HG03108 (cell line): Measurements from ENCODE around the gene GABRB1.

Source experiments
- ATAC-seq: cut with Tn5 transposase; IDR thresholded peaks from one replicate; pipeline ENCODE4 v1.9.1; 2021; ENCODE audit warnings: moderate library complexity; ENCODE audit not compliant: unreplicated experiment

Gene GABRB1

DNA sequence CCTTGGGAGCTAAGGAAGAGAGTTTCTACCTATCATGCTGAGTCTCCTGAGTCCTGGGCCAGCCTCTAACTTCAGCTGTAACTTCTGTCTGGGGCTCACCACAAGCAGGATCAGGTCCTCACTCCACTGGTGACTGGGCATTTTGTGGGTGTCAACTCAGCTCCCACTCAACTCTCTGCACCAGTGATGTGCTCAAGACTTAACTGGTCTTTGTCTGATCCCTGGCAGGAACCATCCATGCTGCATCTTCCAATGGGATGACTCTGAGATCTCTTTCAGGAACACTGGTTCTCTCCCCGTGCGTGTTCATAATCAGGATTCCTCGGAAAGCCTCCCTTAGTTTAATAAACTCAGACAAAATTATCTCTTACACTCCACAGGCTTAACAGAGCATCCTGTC, 349.8 kb downstream of the GABRB1 start:
- no peak for ATAC-seq

DNA sequence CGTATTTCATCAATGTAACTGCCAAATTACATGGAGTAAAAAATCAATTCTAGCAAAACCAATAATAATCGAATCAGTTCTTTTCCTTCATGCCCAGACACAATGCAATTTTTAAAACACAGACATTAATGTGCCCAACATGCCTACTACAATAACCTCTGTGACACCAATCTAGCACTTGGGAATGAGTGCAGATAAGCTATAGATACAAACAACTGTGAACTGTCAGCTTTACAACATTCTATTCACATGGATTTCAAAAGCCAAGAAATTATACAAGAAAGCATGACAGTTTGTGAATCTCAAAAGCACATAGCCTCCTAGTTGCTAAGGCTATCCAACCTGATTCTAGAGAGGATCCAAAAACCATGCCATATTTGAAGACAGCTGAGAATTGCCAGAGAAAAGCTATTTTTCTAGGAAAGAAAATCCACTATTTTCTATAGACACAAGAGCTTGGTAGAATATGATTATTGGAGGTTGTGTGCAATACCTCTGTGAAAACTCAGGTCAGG, 351.5 kb downstream of the GABRB1 start:
- no peak for ATAC-seq

DNA sequence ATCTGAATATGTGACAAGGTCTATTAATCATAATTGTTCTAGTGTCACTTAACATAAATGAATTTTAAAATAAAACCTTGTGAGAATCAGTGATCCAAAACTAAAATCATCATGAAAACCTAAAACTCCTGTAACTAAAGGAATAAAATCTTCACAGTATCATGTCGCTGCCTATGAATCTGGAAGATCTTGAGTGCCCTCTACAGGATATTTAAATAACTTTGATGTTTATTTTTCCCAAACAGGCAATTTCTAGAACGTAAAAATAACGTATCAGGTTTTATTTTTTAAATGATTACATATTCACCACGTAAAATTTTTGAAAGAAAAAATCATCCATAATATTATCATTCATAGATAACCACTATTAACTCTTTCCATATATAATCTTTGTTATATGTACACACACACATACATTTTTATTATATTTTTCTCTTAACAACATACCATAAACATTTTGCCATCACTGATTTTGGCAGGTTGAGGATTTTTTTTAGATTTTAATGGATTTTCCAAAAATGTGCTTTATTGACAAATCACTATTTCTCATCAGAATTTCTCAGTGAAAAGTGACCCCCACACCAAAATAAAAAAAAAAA, 352.6 kb downstream of the GABRB1 start:
- ATAC-seq = no peak

DNA sequence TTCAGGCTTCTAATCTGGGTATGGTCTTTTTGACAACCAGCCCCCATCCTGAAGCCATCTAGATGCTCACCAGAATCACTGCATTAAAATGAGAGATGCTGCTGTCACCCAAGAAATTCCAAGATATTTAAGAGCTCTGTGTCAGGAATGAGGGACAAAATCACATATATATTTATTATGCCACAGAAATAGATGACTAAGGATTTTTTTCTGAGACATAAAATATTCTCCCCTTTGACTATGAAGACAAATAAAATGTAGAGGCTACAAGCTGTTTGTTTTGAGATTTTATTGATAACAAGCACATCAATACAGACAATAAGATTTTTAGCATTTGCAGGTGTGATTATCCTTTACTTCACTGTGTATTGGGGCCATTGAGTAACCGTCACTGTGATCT, 354.8 kb downstream of the GABRB1 start:
- ATAC-seq = no peak

DNA sequence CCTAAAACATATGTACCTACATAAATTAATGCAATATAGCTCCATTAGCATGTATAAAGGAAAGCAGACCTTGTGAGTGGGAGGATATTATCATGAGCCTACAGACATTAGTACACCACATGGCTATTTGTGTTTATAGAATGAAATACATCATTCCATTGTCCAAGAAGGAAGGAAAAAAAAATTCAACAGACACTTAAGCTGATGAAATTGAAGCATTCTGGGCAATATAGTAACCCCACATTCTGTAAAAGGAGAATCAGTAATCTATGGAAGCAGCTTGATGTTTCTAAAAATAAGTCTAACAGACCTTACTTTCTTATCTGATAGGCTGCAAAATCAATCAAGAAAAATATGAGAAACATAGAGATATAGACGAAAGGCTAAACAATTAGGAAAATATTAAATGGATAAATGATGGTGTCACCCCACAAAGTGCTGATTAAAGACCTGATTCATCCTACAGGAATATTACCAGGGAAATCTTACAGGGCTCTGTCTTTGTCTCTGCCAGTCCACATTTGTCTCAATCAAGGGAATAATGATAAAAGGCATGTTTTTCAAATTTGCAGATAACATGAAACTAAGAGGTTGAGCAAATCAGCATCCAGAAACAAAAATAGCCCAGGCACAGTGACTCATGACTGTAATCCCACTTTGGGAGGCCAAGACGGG, 355.3 kb downstream of the GABRB1 start:
- no peak for ATAC-seq

DNA sequence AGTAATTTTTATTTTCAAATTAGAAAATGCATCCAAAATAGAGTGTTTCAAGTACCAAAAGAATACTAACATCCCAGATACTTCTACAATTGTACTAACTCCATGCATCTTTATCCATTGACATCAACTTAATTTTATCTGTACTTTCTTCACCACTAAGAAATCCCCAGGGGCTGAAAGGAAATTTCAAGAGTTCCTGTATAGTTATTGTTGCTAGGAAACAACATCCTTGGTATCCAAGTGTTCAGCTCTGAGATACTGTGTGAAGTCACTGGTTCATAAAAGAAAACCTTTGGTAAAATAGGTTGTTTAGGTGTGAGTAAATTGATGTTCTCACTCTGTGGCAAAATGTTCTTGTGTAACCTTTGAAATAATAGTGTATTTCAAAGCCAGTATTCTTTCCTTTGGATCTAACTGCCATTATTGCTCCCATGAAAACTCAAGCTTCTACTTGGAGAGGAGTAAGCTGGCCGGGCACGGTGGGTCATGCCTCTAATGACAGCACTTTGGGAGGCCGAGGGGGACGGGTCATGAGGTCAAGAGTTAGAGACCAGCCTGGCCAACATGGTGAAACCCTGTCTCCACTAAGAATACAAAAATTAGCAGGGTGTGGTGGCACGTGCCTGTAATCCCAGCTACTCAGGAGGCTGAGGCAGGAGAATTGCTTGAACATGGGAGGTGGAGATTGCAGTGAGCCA, 359.2 kb downstream of the GABRB1 start:
- ATAC-seq = no peak

DNA sequence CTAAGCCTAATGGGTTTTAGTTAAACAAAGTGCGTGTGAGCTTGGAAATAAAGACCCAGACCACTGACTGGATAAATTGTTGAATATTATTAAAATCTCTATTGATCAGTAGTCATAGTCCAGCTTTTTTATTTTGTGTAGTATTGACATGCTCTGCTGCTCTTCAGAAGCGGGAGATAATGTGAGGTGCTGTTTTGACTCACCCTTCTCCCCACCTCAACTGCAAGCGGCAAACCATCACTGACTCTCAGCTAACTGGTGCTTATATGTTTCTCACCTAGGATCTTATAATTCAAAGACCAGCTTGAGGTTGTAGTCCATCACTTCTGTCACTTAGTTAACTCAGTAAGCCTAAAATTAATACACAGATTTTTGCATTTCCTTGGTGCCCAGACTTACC, 359.9 kb downstream of the GABRB1 start:
- ATAC-seq = peak; percentile 51

DNA sequence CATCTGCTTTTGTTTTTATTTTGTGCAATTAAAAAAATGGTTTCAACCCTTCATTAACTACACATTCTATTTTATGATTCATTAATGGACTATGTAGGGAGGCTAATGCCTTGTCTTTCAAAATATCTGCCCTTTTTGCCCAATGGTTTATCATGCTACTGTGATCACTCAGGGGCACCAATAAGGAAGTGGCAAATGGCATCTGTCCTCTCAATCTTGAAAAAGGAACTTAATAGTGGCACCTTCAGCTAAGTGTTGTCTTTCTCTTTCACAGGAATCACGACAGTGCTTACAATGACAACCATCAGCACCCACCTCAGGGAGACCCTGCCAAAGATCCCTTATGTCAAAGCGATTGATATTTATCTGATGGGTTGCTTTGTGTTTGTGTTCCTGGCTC, 375.0 kb downstream of the GABRB1 start:
- no peak for ATAC-seq

DNA sequence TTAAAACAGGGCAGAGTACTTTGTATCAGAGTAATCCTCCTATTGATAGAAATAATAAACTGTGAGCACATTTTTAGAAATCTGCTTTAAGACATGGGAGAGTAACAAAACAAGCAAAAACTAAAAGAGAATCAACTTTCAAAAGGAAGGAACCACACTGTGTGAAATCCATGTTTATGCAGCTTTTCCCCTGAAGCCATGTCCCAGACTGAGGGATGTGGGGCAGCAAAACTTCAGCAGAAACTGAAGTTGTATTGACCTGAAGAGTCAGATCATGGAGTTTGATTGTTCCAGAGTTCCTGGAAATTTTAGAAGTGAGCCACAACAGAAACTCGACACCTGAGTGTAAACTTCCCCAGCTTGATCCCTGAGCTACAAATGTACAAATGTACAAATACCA, 378.9 kb downstream of the GABRB1 start:
- no peak for ATAC-seq

DNA sequence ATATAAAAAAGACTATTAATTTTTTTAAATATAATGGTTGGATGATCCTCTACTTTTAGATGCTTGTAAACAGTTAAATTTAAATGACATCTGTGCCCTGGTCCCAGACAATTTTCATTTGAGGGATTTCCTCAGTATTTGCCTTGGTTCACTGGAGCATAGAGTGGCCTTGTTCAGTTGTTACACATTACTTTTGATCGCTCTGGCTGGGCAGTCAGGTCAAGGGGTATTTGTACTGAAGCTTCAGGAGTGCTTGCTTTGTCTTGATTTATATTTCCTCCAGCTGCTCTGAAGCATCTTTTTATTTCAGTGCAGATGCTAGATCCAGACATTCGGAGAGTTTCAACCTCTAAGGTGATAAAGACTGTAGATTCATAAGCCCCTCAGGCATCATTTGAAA, 382.2 kb downstream of the GABRB1 start:
- ATAC-seq = peak; percentile 65

DNA sequence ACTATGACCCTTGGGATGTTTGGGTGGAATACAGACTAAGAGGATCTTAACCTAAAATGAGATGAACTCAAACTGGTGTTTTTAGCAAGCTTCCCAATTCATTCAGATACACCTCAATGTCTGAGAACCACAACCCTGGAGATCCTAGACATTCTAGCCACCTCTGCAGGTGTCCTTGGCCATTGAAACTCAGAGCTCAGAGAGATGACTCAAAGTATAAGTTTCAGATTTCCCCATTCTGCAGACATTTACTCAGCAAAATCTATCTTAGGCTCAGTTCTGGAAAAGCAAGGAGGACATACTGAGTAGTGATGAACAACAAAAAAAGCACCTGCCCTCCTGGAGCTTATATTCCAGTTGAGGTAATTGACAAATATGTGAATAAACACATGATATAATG, 384.4 kb downstream of the GABRB1 start:
- ATAC-seq = no peak

DNA sequence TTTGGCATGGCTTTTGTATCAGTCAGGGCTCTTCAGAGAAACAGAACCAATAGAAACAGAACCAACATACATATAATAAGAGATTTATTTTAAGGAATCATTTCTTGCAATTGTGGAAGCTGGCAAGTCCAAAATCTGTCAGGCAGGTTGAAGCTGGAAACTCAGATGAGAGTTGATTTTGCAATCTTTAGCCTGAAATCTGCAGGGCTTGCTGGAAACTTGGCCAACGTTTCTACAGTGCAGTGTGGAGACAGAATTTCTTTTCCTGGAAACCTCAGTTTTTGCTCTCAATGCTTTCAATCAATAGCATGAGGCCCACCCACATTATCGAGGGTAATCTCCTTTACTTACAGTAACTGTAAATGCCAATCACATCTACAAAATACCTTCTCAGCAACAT, 386.8 kb downstream of the GABRB1 start:
- ATAC-seq = no peak

DNA sequence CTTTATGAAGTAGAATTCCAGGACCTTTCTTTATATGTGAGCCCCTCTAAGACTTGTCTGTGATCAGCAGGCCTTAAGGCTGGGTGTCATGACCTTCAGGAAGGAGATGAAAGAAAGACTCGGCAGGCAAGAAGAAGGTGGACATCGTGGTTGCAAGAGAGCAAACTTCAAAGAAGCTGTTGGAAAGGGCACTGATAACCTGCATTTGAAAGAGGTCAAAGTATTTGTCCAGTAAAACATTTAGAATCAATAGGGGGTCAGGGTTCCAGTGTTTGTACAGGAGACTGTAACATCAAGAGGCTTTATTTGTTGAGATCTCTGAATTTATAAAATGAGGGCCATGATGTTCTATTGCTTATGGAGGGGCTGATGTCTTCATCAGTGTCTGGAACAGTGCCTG, 387.9 kb downstream of the GABRB1 start:
- ATAC-seq = no peak

DNA sequence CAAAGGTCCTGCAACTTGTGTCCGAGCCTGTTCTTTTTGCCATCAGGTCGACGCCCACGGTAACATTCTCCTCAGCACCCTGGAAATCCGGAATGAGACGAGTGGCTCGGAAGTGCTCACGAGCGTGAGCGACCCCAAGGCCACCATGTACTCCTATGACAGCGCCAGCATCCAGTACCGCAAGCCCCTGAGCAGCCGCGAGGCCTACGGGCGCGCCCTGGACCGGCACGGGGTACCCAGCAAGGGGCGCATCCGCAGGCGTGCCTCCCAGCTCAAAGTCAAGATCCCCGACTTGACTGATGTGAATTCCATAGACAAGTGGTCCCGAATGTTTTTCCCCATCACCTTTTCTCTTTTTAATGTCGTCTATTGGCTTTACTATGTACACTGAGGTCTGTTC, 394.3 kb downstream of the GABRB1 start:
- no peak for ATAC-seq

DNA sequence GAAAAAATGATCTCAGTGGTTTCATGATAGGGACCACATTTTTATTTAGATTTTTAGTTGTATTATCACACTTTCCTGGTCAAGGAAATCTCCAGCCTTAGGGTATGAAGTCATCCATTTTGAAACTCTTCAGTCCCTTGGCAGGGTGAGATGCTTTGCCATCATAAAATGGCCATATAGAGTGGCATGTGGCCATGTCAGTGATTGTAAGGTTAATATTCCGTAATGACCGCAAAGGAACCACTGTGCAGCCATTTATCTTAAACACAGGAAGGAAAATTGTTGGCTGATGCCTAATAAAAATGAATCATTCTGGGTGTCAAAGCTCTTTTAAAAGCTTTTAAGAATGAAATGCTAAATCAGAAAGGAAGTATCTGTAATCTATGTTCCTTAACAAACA, 396.6 kb downstream of the GABRB1 start:
- ATAC-seq = no peak

DNA sequence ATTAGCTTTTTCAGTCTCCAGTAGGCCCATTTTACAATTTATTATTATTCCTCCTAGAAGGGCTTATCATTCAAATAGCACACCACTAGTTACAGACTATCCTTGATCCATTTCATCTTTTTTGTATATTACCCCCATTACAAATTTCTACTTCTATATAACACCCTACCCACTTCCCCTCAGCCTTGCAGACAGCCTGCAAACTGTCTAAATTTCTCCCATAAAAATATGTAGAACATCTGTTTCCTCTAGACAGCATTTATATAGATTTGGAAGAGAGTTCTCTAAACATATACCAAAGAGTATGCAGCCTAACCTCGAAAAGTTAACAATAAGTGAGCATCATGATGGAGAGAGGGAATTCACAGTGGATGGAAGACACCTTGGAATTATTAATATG, 401.4 kb downstream of the GABRB1 start:
- no peak for ATAC-seq

DNA sequence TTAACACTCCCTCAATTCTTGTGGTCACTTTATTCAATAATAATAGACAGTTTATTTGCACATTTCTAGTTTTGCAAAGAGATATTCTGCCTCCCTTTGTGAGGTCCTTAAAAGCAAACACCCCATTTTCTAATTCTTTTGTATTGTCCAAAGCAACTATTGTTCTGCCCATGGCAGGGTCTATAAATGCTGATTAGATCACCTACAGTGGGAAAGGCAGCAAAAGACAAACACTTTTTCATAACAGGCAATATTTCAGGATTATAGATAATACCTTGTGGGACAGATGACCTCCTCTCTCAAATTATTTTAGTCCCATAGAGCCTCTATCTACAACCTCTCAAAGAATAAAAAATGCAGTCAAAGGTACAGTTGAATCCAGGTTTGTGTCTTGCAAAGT, 403.6 kb downstream of the GABRB1 start:
- no peak for ATAC-seq

DNA sequence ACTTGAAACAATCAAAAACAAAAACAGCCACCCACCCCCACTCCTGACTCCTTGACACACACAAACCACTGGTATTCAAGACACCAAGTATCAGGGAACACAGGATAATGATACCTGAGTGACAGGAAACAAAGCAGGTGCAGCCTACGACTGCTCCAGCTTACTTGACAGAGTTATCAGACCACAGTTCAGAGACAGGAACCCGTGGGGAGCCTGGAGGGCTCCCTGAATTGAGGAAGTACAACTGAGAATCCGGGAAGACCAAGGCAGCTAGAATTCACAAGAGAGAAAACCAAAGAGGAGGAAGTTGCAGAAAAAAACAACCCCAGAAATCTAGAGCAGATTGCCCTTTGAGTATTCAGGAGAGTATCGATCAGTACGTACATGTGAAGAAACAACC, 411.6 kb downstream of the GABRB1 start:
- ATAC-seq = peak; percentile 78

DNA sequence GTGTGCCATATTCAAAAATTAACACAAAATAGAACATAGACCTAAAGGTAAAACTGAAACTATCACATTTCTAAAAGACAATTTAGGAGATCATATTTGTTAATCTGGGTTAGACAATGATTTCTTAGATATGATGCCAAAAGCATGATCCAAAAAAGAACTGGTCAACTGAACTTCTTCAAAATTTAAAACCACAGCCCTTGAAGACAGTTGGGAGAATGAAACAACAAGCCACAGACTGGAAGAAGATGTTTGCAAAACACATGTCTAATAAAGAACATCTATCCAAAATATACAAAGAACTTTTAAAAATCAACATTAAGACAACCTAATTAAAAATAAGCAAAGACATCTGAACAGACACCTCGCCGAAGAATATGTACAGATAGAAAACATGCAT, 412.7 kb downstream of the GABRB1 start:
- ATAC-seq = no peak

DNA sequence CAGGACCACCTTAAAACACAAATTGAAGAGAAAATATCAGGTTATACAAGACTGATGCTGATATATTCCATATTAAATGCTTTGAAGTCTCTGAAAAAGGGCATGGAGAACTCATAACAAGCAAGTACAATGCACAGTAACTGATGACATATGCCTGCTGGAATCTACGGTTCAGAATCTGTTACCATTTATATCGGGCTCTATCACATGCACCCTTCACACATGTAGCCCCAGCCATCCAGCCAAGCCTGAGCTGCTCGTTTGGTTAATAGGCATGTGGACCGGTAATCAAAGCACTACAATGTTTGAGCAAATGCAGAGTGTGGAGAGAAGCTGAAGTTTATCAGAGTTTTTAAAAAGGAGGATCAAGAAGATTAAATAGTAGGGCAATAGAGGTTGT, 420.3 kb downstream of the GABRB1 start:
- ATAC-seq = no peak

DNA sequence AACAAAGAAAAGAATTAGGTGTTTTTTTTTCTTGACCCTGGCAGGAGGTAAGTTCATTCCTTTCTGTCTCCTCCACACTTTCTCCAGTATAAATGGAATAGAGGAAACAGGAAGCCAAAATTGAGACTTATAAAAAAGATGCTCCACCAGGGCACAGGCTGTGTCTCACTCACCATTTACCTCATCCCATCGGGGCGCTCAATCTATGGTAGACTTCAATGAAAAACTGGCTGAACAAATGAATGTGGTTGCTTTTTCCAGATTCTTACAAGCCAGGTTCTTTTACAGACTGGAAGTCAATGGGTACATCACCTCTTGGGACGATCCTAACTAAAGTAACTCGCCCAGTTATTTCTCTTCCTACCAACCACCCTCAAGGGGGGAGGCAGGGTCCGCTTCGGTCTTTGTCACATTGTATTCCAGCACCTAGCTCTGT, 431.4 kb downstream of the GABRB1 start:
- peak; percentile 19 for ATAC-seq

DNA sequence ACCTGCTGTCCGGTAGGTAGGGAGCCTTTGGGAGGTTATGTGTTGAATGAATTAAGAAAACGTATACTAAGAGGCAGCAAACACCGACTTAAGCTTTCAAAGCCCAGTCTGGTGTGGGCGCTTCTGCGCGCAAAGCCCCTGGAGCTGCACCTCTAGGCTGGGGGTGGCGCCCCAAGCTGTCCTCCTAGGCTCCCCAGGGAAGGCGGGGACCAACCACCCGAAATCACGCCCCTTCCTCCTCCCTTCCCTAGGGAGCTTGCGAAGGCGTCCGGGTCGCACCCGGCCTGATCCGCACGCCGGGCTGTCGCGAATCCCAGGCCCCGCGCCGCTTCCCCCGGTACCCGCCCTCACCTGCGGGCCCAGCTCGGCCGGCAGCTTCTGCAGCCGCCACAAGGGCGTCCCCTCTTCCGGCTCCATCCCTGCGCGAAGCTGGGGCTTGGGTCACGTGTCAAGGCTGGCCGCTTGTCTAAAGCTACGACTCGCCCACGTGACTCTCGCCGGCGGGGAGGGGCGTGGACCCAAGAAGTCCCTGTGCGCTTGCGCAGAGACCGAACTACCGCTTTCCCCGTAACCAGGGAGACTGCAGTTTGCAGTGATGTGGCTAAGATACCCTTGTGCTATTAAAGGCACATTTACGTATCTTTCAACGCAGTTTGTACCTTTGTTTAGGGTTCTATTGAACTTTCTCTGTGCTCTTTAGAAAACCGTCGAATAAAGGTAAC, 432.0 kb downstream of the GABRB1 start, which contains the start of gene COMMD8:
Gene COMMD8, minus strand, starts transcription at position 468 of the 722 bp plus-strand sequence. Its CDS starts 51 bp downstream, at position 417.
- peak; percentile 93 for ATAC-seq
